Measurements from ENCODE around the gene N4BP2L2. TPM values are rescaled to one million over a fixed set of nuclear protein-coding genes. Genes with fewer than 3 reads are reported as not detected.

Gene N4BP2L2
- total and polyA plus RNA-seq, 2 of the 13 experiments (the other 11 are each of a cell fraction or from before 2014, with no cell fraction given) = 58.9 to 81.2 TPM

DNA sequence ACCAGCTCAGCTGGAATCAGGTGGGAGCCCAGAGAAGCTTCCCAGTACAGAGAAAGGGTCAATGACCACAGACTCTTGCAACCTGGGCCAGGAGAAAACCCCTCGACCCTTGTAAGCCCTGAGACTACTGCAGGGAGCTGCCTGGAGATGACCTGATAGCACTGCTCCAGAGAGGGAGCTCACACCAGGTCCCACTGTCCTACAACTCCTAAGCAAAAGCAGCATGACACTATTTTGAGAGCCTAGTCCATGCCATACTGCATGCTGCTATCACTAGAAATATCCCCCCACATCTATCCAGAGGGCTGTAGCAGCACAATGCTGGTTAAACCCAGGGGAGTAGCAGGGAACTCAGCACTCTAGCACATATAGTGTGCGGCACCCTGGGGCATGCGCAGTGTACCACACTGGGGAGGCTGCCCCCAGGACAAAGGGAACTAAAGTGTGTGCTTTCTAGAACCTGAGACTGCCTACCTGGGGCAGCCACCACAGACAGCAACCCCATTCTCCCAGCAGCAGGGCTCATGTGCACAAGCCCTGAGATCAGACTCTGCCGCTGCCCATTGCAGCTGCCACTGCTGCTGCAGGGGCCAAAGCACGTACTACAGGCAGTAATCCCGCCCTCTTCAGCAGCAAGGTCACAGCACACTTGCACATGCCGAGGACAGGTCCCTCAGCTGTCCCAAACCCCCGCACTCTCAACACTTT, 83.6 kb downstream of the N4BP2L2 start (continued):
- TF ChIP-seq ZNF318 (CRISPR knock-in tag; IDR thresholded peaks at IDR 0.05) (no peak), POLR2AphosphoS2 (IDR thresholded peaks at IDR 0.05; ENCODE audit: low read depth, low read length) (no peak), NFATC3 (CRISPR knock-in tag; IDR thresholded peaks at IDR 0.05) (no peak), ZNF598 (CRISPR knock-in tag; IDR thresholded peaks at IDR 0.05; ENCODE audit: borderline replicate concordance) (0 out of 2 replicates have a peak, but pooled peaks have one; percentile 55), SIX1 (CRISPR knock-in tag; IDR thresholded peaks at IDR 0.05; ENCODE audit: borderline replicate concordance) (no peak), ATF5 (CRISPR knock-in tag; IDR thresholded peaks at IDR 0.05; ENCODE audit: low read depth) (no peak), ZNF546 (CRISPR knock-in tag; conservative IDR thresholded peaks at IDR 0.05) (no peak), TBP (CRISPR knock-in tag; IDR thresholded peaks at IDR 0.05) (no peak), SRSF9 (IDR thresholded peaks at IDR 0.05; ENCODE audit: borderline replicate concordance, insufficient read depth, low read depth, low read length, poor library complexity, severe bottlenecking) (no peak), MED13 (CRISPR knock-in tag; IDR thresholded peaks at IDR 0.05) (no peak)
- TF ChIP-seq, protein P1, sequence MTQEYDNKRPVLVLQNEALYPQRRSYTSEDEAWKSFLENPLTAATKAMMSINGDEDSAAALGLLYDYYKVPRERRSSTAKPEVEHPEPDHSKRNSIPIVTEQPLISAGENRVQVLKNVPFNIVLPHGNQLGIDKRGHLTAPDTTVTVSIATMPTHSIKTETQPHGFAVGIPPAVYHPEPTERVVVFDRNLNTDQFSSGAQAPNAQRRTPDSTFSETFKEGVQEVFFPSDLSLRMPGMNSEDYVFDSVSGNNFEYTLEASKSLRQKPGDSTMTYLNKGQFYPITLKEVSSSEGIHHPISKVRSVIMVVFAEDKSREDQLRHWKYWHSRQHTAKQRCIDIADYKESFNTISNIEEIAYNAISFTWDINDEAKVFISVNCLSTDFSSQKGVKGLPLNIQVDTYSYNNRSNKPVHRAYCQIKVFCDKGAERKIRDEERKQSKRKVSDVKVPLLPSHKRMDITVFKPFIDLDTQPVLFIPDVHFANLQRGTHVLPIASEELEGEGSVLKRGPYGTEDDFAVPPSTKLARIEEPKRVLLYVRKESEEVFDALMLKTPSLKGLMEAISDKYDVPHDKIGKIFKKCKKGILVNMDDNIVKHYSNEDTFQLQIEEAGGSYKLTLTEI (CRISPR knock-in tag; conservative IDR thresholded peaks at IDR 0.05) = no peak
- TF ChIP-seq, protein P2, sequence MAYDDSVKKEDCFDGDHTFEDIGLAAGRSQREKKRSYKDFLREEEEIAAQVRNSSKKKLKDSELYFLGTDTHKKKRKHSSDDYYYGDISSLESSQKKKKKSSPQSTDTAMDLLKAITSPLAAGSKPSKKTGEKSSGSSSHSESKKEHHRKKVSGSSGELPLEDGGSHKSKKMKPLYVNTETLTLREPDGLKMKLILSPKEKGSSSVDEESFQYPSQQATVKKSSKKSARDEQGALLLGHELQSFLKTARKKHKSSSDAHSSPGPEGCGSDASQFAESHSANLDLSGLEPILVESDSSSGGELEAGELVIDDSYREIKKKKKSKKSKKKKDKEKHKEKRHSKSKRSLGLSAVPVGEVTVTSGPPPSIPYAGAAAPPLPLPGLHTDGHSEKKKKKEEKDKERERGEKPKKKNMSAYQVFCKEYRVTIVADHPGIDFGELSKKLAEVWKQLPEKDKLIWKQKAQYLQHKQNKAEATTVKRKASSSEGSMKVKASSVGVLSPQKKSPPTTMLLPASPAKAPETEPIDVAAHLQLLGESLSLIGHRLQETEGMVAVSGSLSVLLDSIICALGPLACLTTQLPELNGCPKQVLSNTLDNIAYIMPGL (CRISPR knock-in tag; IDR thresholded peaks at IDR 0.05; ENCODE audit: borderline replicate concordance in 1 of 2, low read depth in 1 of 2) = 0 out of 4 replicates have a peak, but pooled peaks have one; percentile 13 to 20
- TF ChIP-seq, protein P3, sequence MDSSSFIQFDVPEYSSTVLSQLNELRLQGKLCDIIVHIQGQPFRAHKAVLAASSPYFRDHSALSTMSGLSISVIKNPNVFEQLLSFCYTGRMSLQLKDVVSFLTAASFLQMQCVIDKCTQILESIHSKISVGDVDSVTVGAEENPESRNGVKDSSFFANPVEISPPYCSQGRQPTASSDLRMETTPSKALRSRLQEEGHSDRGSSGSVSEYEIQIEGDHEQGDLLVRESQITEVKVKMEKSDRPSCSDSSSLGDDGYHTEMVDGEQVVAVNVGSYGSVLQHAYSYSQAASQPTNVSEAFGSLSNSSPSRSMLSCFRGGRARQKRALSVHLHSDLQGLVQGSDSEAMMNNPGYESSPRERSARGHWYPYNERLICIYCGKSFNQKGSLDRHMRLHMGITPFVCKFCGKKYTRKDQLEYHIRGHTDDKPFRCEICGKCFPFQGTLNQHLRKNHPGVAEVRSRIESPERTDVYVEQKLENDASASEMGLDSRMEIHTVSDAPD (CRISPR knock-in tag; IDR thresholded peaks at IDR 0.05) = no peak
